Pulmonary artery endothelial cell (primary cell): Measurements from ENCODE around the gene GALT. TPM values are rescaled to one million over a fixed set of nuclear protein-coding genes. Genes with fewer than 3 reads are reported as not detected.

Experiments
- DNase-seq: peaks from one replicate; pipeline ENCODE4 v3.0.0-alpha.2; 2011; ENCODE audit warnings: low read depth, low spot score
- total RNA-seq: library from RNA; depleted of rRNA; stranded (reverse); fragments of >200 nt; gene quantifications from 2 replicates; pipeline ENCODE4 v1.2.3, GENCODE V29; 2014

Gene GALT
- total RNA-seq, 1 donor from 2014 or later: 26.7 TPM

GRCh38 chr9:34651876-34652601 is 5.6 kb downstream of the GALT start, which contains the start of gene IL11RA:
IL11RA (plus strand) TSS chr9:34652185; CDS start chr9:34655218, 3,033 bp downstream.
- peak; percentile 37 for DNase-seq

GRCh38 chr9:34652602-34653000 is 6.1 kb downstream of the GALT start:
- no peak for DNase-seq

- no peak for DNase-seq
Measured at GRCh38 chr9:34653151-34654072, 6.9 kb downstream of the GALT start.

- DNase-seq: no peak
Measured at GRCh38 chr9:34654323-34655051, 8.0 kb downstream of the GALT start.

- DNase-seq: no peak
Measured at GRCh38 chr9:34655394-34655793, 8.9 kb downstream of the GALT start.

- DNase-seq: no peak
Measured at GRCh38 chr9:34656992-34657391, 10.5 kb downstream of the GALT start.

- no peak for DNase-seq
Measured at GRCh38 chr9:34658461-34658860, 12.0 kb downstream of the GALT start.

- DNase-seq: no peak
Measured at GRCh38 chr9:34659592-34660253, 13.2 kb downstream of the GALT start.

GRCh38 chr9:34662526-34663302 is 16.2 kb downstream of the GALT start, which contains the start of gene CCL27:
CCL27 (minus strand) TSS chr9:34662657; CDS start chr9:34662633, 24 bp downstream.
- DNase-seq: no peak

- DNase-seq: no peak
Measured at GRCh38 chr9:34663303-34663605, 16.8 kb downstream of the GALT start.

- DNase-seq: peak; percentile 22
Measured at GRCh38 chr9:34664281-34665066, 18.0 kb downstream of the GALT start.

GRCh38 chr9:34665067-34665380 is 18.5 kb downstream of the GALT start:
- no peak for DNase-seq

GRCh38 chr9:34665381-34666250 is 19.1 kb downstream of the GALT start:
- DNase-seq: peak; percentile 66

- DNase-seq: no peak
Measured at GRCh38 chr9:34669809-34670562, 23.5 kb downstream of the GALT start.

- DNase-seq: no peak
Measured at GRCh38 chr9:34671307-34671706, 24.8 kb downstream of the GALT start.

- DNase-seq: no peak
Measured at GRCh38 chr9:34674440-34674839, 28.0 kb downstream of the GALT start.

- DNase-seq: peak; percentile 33
Measured at GRCh38 chr9:34675048-34675714, 28.7 kb downstream of the GALT start.

GRCh38 chr9:34675869-34676268 is 29.4 kb downstream of the GALT start:
- no peak for DNase-seq
